Endothelial cell (in vitro differentiated cells): Measurements from ENCODE around the gene PCGF3. TPM values are rescaled to one million over a fixed set of nuclear protein-coding genes. Genes with fewer than 3 reads are reported as not detected.

ENCODE experiments used
- DNase-seq: peaks from one replicate; pipeline ENCODE4 v3.0.0; 2021; ENCODE audit warnings: low spot score
- H3K27ac Mint-ChIP-seq: one replicate; pipeline ENCODE4 v1.8.0; 2021; ENCODE audit warnings: mixed read lengths, inconsistent platforms; ENCODE audit not compliant: unreplicated experiment
- H3K27me3 Mint-ChIP-seq: one replicate; pipeline ENCODE4 v1.8.0; 2021; ENCODE audit warnings: mild to moderate bottlenecking, moderate library complexity, mixed read lengths, inconsistent platforms; ENCODE audit not compliant: unreplicated experiment
- H3K36me3 Mint-ChIP-seq: one replicate; pipeline ENCODE4 v1.8.0; 2021; ENCODE audit warnings: mild to moderate bottlenecking, low read depth, mixed read lengths, inconsistent platforms; ENCODE audit not compliant: unreplicated experiment
- H3K4me1 Mint-ChIP-seq: one replicate; pipeline ENCODE4 v1.8.0; 2021; ENCODE audit warnings: mild to moderate bottlenecking, mixed read lengths, inconsistent platforms; ENCODE audit not compliant: unreplicated experiment
- H3K4me3 Mint-ChIP-seq: one replicate; pipeline ENCODE4 v1.8.0; 2021; ENCODE audit warnings: mild to moderate bottlenecking, mixed read lengths, inconsistent platforms; ENCODE audit not compliant: unreplicated experiment
- H3K9me3 Mint-ChIP-seq: one replicate; pipeline ENCODE4 v1.8.0; 2021; ENCODE audit warnings: mixed read lengths, inconsistent platforms; ENCODE audit not compliant: unreplicated experiment
- CTCF ChIP-seq: fragments of 200-600 bp; sonication (generic); IDR thresholded peaks from one replicate; pipeline ENCODE4 v1.5.0; 2021; ENCODE audit warnings: antibody characterized with exemption; ENCODE audit not compliant: unreplicated experiment
- total RNA-seq: library from RNA; stranded (reverse); fragmentation: NEBNext Ultra II Directional; extraction: Animal tissue kit (Norgen Biotek cat#: 25700); gene quantifications from one replicate; pipeline ENCODE4 v1.2.1, GENCODE V29; 2021; ENCODE audit not compliant: unreplicated experiment

PCGF3 gene
- total RNA-seq, 1 donor from 2014 or later = 84.5 TPM

DNA sequence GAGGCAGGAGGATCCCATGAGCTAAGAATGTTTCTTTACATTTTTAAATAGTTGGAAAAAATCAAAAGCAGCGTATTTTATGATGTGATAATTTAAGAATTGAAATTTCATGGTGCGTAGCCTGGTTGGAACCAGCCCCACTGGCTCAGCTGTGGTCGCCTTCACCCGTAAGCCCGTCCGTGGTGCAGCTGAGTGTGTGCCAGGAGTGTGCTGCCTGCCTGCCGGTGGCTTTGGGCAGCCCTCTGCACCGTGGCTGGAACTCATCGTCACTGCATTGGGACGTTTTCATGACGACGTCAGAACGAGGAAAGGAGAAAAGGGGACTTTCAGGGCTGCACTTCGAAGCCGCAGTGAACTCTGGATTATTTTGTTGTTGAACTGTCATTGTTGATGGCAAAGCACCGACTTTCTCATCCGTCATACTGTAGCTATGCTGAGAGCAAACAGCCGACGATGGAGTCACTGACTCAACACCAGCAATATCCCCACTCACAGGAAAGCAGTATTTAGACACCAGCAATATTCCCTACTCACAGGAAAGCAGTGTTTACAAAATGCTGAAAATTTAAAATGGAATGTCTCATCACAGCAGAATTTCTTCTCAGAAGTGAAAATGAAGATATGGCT, 35.1 kb downstream of the PCGF3 start:
- Mint-ChIP-seq H3K4me1 (peaks cover 2% of the 10 kb centered on the region), H3K36me3 (peaks cover 24% of the 10 kb centered on the region), H3K4me3 (no peak overlapping the region), H3K9me3 (no peaks in the 10 kb centered on the region), H3K27ac (peak overlapping the region; percentile 52), H3K27me3 (peaks cover 9% of the 10 kb centered on the region)
- TF ChIP-seq CTCF = no peak
- DNase-seq = no peak

DNA sequence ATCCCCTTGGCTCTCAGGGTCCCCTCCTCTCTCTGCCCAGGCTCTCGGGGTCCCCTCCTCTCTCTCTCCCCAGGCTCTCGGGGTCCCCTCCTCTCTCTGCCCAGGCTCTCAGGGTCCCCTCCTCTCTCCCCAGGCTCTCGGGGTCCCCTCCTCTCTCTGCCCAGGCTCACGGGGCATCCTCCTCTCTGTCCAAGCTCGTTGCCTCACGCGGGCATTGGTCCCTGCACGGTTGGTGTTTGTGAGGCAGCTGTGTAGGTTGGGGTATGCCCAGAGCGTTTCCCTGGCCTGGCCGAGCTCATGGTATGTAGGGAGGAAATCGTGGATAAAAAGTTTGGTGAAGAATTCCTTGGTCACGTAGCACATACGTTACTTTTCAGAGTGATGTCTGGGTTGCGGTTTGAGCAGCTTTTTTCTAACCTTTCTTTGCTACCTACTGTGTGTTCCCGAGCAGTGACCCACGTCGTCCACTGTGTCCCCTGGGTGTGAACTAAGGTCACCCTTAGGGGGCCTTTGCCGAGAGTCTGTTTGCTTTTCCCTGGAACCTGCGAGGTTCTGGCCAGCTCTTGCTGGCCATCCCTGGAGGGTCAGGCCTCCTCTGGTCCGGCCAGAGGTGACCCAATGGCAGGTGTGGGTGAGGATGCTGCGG, 36.6 kb downstream of the PCGF3 start:
- H3K9me3 Mint-ChIP-seq = no peaks in the 10 kb centered on the region
- H3K27ac Mint-ChIP-seq = no peak overlapping the region
- peaks cover 22% of the 10 kb centered on the region for H3K36me3 Mint-ChIP-seq
- peaks cover 2% of the 10 kb centered on the region for H3K4me1 Mint-ChIP-seq
- H3K4me3 Mint-ChIP-seq = no peak overlapping the region
- H3K27me3 Mint-ChIP-seq = peaks cover 9% of the 10 kb centered on the region
- TF ChIP-seq CTCF = no peak
- DNase-seq = no peak

DNA sequence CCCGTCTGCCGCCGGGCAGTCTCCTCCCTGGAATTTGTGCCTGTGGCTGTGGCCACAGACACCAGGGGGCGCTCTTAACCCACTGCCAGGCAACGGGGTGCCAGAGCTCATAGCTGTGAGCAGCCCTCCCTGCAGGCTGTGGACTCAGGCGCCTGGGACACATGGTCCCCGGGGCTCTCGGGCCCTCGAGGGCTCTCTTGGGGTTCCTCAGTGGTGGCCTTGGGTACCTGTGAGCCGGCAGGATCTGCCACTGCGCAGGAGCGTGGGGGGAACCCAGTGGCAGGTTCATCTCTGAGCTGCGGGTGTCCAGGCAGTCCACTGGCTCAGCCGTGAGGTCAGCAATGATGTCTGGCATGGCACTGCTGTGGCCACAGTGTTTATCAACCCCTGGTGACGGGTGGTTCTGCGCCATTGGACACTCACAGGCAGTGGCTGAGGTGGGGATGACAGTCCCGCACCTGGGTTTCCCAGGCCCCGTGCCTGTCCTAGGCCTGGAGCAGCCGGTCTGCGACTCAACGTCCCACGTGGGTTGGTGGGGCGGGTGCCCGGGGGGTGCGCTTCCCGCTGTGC, 37.2 kb downstream of the PCGF3 start:
- TF ChIP-seq CTCF = peak; percentile 93
- peak; percentile 82 for DNase-seq
- H3K27me3 Mint-ChIP-seq = peaks cover 9% of the 10 kb centered on the region
- H3K27ac Mint-ChIP-seq = no peak overlapping the region
- H3K9me3 Mint-ChIP-seq = no peaks in the 10 kb centered on the region
- H3K36me3 Mint-ChIP-seq = peaks cover 19% of the 10 kb centered on the region
- H3K4me1 Mint-ChIP-seq = peaks cover 2% of the 10 kb centered on the region
- H3K4me3 Mint-ChIP-seq = no peak overlapping the region

DNA sequence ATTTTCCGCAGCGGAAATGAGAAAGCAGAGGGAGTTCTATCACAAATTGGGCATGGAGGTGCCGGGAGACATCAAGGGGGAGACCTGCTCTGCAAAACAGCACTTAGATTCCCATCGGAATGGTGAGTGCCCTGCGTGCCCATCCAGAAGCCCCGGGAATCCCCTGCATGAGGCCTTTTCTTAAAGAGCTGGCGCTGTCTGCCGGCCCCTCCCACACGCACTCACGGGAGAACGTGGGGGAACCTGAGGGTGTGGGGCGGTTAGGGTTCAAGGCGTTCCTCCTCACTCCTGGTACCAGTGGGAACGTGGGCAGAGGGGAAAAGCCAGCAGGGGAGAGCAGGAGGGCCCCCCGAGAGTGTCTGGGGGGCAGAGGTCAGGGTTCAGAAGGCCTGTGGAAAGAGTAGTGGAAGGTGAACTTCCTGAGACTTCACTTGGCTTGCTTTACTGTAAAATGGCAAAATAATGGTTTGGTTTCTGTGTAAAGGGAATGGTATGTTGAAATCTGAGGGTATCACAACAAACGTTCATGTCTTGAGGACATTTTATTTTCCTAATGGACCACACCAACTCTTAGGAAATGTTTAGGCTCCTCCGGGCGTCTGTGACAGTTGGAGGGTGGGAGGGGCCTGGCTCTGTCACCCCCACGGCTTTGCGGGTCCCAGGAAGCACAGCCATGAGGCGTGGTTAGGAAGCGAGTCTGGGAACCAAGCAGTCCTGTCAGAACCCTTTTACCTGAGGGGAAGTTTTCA, 38.0 kb downstream of the PCGF3 start:
- TF ChIP-seq CTCF = no peak
- DNase-seq = no peak
- Mint-ChIP-seq H3K4me1 (peaks cover 2% of the 10 kb centered on the region), H3K9me3 (no peaks in the 10 kb centered on the region), H3K27me3 (peaks cover 11% of the 10 kb centered on the region), H3K36me3 (peaks cover 22% of the 10 kb centered on the region), H3K4me3 (peak overlapping the region; percentile 65), H3K27ac (no peak overlapping the region)
